Stimulated activated CD8-positive, alpha-beta memory T cell treated with anti-CD3 and anti-CD28 coated beads, Interleukin-12 subunit alpha, Interleukin-12 subunit beta, amount 100 ng/mL, for 4 hours (primary cell): ENCODE data around the gene PTPRM.

ENCODE experiments used
- DNase-seq: peaks from one replicate; pipeline ENCODE4 v3.0.0-alpha.2; 2020; ENCODE audit warnings: low read depth

PTPRM gene

GRCh38 chr18:8005870-8006569 lies 438.9 kb downstream of the PTPRM start:
- DNase-seq = no peak

GRCh38 chr18:8006979-8007378 lies 439.9 kb downstream of the PTPRM start:
- DNase-seq = no peak

GRCh38 chr18:8008033-8008432 lies 440.9 kb downstream of the PTPRM start:
- no peak for DNase-seq

- no peak for DNase-seq
Measured at GRCh38 chr18:8011361-8011760, 444.2 kb downstream of the PTPRM start.

- no peak for DNase-seq
Measured at GRCh38 chr18:8011906-8012305, 444.8 kb downstream of the PTPRM start.

GRCh38 chr18:8018701-8019331 lies 451.7 kb downstream of the PTPRM start:
- no peak for DNase-seq

DNA sequence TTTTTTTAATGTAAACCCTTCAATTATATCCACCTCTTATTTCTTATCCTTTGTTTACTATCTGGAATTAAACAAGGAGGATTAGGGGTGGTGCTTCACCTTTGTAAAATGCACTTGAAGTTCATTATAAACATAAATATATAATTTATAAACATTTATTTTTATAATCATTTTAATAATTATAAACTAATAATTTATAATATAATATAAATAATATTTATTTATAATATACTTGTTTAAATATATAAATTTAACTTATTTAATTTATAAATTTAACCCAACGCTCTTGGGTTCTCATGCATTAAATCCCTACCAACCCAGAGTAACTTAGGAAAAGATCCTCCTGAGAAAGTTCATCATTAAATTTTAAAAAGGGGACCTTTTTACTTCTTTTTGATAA lies 452.5 kb downstream of the PTPRM start:
- no peak for DNase-seq

DNA sequence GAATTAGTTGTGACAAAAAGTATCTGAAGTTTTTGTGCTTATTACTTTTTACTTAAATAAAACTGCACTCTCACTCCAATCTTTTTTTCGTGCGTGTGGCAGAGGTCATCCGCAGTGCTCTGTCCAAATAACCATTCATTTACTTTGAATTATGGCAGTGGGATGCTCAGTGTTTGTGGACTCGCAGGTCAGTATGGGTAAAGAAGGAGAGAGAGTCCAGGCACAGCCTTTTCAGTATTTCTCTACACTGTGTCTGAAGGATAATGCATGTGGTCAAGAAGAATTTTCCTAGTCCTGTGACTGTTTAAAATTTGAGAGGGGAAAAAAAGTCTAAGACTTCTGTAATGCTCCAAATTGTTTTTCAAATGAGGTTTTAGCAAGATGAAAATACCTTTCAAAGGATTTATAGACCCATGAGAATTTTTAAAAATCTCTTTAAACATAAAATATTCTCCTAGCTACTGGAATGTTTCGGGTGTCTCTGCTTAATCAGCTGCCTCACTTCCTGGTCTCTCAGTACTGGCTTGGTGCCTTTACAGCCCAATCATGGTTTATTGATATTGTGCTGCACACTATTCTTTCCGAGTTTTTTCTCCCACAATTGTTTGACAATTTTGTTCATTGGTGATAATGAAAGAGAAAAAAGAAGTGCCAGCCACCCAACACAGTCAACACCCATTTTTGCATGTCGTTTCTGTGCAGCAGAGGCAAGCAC lies 453.2 kb downstream of the PTPRM start:
- no peak for DNase-seq

DNA sequence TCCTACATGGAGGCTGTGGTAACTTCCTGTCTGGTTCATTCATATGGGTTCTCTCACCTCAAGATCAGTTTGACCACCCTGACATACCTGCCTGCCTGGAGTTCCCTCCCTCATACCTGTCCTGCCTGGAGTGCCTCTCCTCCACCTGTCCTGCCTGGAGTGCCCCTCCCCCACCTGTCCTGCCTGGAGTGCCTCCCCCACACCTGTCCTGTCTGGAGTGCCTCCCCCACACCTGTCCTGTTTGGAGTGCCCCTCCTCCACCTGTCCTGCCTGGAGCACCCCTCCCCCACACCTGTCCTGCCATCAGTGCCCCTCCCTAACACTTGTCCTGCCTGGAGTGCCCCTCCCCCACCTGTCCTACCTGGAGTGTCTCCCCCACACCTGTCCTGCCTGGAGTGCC lies 461.9 kb downstream of the PTPRM start:
- no peak for DNase-seq

DNA sequence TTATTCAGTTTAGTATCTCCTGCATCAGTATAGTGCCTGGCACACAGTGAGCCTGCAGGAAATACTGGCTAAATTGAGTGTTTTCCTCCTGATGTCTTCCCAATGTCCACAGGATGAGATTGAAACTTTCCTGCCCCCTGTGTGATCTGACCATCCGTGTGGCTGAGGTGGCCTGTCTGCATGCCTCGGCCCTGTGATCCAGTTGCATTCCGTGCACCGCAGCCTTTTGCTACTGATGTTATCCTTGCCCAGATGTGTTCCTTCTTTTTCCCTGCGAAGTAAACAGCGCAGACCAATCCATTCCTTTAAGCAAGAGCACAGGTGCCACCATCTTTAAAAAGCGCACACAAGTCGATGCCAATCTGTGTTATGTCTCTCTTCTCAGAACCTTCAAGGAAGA lies 462.6 kb downstream of the PTPRM start:
- DNase-seq = no peak

DNA sequence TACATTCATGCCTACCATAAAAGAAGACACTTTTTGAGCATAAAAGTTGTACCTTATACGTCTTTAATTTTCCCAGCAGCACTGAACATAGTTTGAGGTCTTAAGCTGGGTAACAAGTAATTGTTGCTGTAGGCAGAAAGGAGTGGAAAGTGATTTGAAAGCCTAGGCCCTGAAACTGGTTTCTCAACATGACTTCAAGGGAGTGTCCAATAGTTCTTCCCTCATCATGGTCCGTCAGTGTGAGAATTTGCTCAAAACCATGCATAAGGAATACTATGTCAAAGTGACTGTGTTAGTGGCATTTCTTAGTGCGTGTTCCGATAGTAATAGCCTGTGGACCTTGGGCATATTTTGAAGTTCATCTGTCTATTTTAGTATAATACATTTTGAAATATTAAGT lies 463.1 kb downstream of the PTPRM start:
- no peak for DNase-seq

- DNase-seq = no peak
Measured at GRCh38 chr18:8031496-8031895, 464.4 kb downstream of the PTPRM start.

- DNase-seq = no peak
Measured at GRCh38 chr18:8034674-8035073, 467.6 kb downstream of the PTPRM start.

DNA sequence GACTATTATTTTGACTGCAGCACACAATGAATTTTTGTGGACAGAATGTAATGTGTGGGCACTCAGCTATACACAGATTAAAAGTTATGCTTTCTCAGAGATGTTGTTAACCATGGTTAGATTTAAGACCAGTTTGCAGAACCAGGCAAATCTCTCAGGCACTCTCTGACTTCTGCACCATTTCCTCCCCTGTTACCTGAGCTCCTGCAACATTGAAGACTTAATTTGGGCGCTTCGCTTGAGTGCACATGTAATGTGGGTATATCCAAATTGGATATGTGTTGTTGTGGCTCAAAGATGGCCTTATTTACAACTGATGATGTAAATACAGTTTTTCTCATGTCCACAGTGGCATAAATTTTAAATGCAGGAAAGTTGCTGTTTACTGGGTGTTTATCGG lies 469.4 kb downstream of the PTPRM start:
- no peak for DNase-seq

DNA sequence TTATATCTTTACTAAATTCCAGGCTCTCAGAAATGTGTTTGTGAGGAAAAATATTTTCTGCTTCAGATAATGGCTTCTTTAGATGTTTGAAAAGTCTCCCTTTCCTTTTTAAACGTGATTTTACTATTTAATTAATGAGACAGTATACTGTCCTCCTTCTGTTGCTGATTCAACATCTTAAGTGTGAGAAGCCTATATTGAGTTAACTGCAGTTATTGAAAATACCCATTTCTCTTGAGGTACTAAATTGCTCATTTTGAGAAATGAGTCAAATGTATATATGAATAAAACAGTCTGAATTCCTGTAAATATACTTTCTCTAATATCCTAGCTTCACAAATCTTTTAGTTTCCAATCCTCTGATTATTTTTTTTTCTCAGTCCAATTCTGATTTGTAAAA lies 470.2 kb downstream of the PTPRM start:
- DNase-seq = no peak

DNA sequence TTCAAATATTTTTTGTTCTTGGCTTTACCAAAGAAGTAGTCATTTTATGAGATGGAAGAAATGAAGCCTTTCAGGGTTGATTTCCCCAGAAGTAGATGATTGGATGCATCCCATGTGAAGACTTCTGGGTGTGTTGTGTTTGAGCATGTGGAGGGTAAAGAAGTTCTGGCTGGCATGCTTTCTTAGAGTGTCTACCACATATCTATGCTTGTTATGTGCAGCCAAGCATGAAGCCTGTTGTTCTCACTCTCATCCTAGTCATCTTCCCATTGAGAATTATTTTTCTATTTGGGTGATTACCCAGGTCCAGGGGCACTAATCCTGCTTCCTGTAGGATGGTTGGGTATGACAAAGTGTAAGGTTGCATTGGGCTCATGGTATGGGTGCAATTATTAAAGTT lies 472.9 kb downstream of the PTPRM start:
- no peak for DNase-seq

GRCh38 chr18:8041526-8042111 lies 474.5 kb downstream of the PTPRM start:
- no peak for DNase-seq

- DNase-seq = no peak
Measured at GRCh38 chr18:8044004-8044403, 476.9 kb downstream of the PTPRM start.

GRCh38 chr18:8045160-8045883 lies 478.2 kb downstream of the PTPRM start:
- DNase-seq = no peak

GRCh38 chr18:8045884-8046281 lies 478.8 kb downstream of the PTPRM start:
- no peak for DNase-seq

DNA sequence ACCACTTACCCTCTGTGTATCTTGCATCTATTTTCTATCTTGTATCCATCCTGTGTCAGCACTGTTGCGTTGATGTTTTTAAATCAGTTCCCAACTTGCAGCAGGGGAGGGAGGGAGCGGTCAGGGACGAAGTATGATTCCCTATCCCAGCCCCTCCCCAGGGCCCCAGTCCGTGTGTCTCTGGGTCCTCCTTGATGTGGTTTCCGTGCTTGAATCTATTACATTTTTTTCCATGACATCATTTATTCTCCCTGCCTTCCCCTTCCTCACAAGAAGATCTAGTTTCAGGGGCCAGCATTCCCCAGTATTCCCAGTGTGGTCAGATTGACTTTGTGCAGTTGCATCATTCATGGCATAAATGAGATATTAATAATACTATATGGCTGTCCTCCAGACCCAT lies 479.3 kb downstream of the PTPRM start:
- DNase-seq = no peak

- DNase-seq = no peak
Measured at GRCh38 chr18:8049147-8049546, 482.0 kb downstream of the PTPRM start.
